Measurements from ENCODE around the gene SKI. TPM values are rescaled to one million over a fixed set of nuclear protein-coding genes. Genes with fewer than 3 reads are reported as not detected.
A peak's percentile ranks its signal among the peaks of the same experiment; 100 is the strongest.

Gene SKI
- 10 to 100 TPM; 26.6 to 43.8 TPM for total RNA-seq

- no peak for DNase-seq (ENCODE audit: low spot score in 2 of 2)
- ATAC-seq, result no peak
- Mint-ChIP-seq H3K36me3 (peaks cover 32 to 34% of the 10 kb centered on the region in 2 donors), H3K27ac (peak within 1 kb of the TSS; percentile 79 to 99), H3K9me3 (no peaks in the 10 kb centered on the region)
These were observed at the start of gene SKI for GRCh38 chr1:2228157-2228594. Gene SKI (plus strand): TSS chr1:2228319. CDS start chr1:2228767, 448 bp downstream.

GRCh38 chr1:2178875-2179274, 49.2 kb upstream of the SKI start:
- ATAC-seq (no peak), DNase-seq (ENCODE audit: low spot score in 2 of 2) (no peak)
- no peaks in the 10 kb centered on the region for H3K9me3 Mint-ChIP-seq
- no peak overlapping the region for H3K27ac Mint-ChIP-seq
- H3K36me3 Mint-ChIP-seq, result no peaks in the 10 kb centered on the region

GRCh38 chr1:2179283-2180013, 48.7 kb upstream of the SKI start:
- ATAC-seq (no peak), DNase-seq (ENCODE audit: low spot score in 2 of 2) (no peak)
- Mint-ChIP-seq H3K9me3 (no peaks in the 10 kb centered on the region), H3K27ac (no peak overlapping the region), H3K36me3 (no peaks in the 10 kb centered on the region)

DNA sequence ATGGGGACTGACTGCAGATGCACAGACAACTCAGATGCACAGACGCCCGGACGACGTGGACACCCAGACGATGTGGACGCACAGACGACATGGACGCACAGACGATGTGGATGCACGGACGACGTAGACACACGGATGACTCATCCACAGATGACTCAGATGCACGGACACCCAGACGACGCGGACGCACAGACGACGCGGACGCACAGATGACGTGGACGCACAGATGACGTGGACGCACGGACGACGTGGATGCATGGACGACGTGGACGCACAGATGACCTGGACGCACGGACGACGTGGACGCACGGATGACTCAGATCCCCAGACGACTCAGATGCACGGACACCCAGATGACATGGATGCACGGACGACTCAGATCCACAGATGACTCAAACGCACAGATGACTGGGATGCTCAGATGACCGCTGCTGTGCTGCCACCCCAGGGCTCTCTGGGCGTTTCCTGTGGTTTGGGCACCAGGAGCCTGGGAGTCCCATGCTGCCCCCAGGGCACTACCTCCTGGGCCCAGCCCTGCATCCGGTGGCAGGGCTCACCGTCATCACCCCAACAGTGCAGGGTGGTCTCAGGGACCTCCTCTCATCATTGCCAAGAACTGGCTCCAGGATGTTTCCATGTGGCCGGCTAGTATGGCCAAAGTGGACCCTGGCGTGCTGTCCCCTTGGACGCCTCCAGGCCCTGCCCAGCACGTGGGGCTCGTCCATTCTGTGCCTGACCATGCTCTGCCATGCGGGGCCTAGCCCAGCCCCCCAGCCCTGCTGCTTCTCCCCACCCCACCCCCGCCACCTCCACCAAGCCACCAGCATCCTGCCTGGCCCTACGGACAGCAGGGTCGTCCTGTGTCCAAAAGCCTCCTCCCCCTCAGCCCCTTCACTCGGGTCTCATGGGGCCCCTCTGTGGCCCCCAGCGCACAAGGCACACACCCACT, 47.5 kb upstream of the SKI start:
- Mint-ChIP-seq H3K36me3 (no peaks in the 10 kb centered on the region), H3K27ac (no peak overlapping the region), H3K9me3 (no peaks in the 10 kb centered on the region)
- DNase-seq (ENCODE audit: low spot score in 2 of 2) (no peak), ATAC-seq (peak in 1 of 2 donors; percentile 63)

- Mint-ChIP-seq H3K27ac (no peak overlapping the region), H3K36me3 (no peaks in the 10 kb centered on the region), H3K9me3 (no peaks in the 10 kb centered on the region)
- DNase-seq (ENCODE audit: low spot score in 2 of 2), result no peak
- no peak for ATAC-seq
These were observed 46.8 kb upstream of the SKI start for GRCh38 chr1:2181271-2181670.

DNA sequence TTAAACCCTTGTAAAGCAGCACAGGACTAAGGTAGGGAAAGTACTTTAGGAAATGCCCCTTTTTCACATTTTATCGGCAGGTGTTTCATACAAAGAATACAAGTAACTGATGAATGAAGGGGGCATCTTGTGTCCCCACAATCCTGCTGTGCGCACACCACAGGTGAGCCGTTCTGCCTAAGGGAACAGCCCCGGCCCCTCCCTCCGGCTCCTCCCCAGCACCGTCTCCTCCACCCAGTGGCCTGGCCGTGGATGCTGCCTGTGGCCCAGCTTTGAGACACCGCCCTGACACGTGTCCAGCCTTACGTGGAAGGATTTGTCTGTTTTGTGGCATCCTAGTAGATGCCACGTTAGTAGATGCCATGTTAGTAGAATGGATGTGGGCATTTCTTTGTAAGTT, 46.4 kb upstream of the SKI start:
- no peak overlapping the region for H3K27ac Mint-ChIP-seq
- no peaks in the 10 kb centered on the region for H3K9me3 Mint-ChIP-seq
- DNase-seq (ENCODE audit: low spot score in 2 of 2) (no peak), ATAC-seq (no peak)
- no peaks in the 10 kb centered on the region for H3K36me3 Mint-ChIP-seq

DNA sequence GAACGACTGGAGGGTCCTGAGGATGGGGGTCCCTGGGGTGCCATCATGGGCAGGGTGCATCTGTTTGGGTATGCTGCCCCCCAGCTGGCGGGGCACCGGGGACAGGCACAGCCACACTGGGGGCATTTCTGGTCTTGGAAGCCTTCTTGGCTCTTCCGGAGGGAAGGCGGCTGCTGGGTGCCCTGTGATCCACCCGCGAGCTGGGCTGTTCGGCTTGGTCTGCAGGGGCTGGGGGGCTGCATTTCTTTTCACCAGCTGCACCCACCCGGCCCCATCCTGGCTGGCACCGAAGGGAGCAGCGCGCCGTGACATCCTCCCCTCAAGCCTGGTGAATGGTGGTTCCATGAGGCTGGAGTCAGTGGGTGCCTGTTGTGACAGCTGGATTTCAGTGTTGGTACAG, 45.7 kb upstream of the SKI start:
- Mint-ChIP-seq H3K9me3 (no peaks in the 10 kb centered on the region), H3K36me3 (no peaks in the 10 kb centered on the region), H3K27ac (peak overlapping the region in 1 of 2 donors; percentile 84)
- DNase-seq (ENCODE audit: low spot score in 2 of 2), result no peak
- ATAC-seq, result no peak

- ATAC-seq, result no peak
- no peaks in the 10 kb centered on the region for H3K36me3 Mint-ChIP-seq
- no peaks in the 10 kb centered on the region for H3K9me3 Mint-ChIP-seq
- peak overlapping the region; percentile 26 to 81 for H3K27ac Mint-ChIP-seq
- no peak for DNase-seq (ENCODE audit: low spot score in 2 of 2)
These were observed 44.2 kb upstream of the SKI start for GRCh38 chr1:2183937-2184334.

- H3K27ac Mint-ChIP-seq, result no peak overlapping the region
- ATAC-seq (no peak), DNase-seq (ENCODE audit: low spot score in 2 of 2) (no peak)
- H3K36me3 Mint-ChIP-seq, result no peaks in the 10 kb centered on the region
- H3K9me3 Mint-ChIP-seq, result no peaks in the 10 kb centered on the region
These were observed 43.6 kb upstream of the SKI start for GRCh38 chr1:2184531-2184930.

- no peak for DNase-seq (ENCODE audit: low spot score in 2 of 2)
- H3K27ac Mint-ChIP-seq, result no peak overlapping the region
- H3K36me3 Mint-ChIP-seq, result no peaks in the 10 kb centered on the region
- no peaks in the 10 kb centered on the region for H3K9me3 Mint-ChIP-seq
- no peak for ATAC-seq
These were observed 43.2 kb upstream of the SKI start for GRCh38 chr1:2184934-2185333.

GRCh38 chr1:2185880-2186855, 42.0 kb upstream of the SKI start:
- Mint-ChIP-seq H3K36me3 (no peaks in the 10 kb centered on the region), H3K27ac (no peak overlapping the region)

GRCh38 chr1:2186901-2187300, 41.2 kb upstream of the SKI start:
- no peak overlapping the region for H3K27ac Mint-ChIP-seq
- no peak for DNase-seq (ENCODE audit: low spot score in 2 of 2)
- H3K36me3 Mint-ChIP-seq, result no peaks in the 10 kb centered on the region
- no peaks in the 10 kb centered on the region for H3K9me3 Mint-ChIP-seq
- no peak for ATAC-seq

More at GRCh38 chr1:2185880-2186855, 42.0 kb upstream of the SKI start:
- ATAC-seq (no peak), DNase-seq (ENCODE audit: low spot score in 2 of 2) (no peak)
- no peaks in the 10 kb centered on the region for H3K9me3 Mint-ChIP-seq

DNA sequence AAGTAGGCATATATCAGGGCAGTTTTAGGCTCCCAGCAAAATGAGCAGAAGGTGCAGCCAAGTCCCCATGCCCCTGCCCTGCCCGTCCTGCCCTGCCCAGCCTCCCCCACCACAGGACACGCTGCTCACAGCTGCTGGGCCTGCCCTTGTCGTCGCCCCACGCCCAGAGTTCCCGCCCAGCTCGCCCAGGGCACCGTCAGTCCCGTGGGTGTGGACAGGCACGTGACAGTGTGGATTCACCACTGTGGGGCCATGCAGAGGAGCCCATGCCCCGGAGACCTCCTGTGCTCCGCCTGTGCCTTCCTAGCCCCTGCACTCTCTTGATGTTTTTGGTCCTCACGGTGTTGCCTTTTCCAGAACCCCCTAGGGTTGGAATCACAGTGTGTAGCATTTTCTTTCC, 40.5 kb upstream of the SKI start:
- peak overlapping the region; percentile 14 to 60 for H3K27ac Mint-ChIP-seq
- no peaks in the 10 kb centered on the region for H3K9me3 Mint-ChIP-seq
- DNase-seq (ENCODE audit: low spot score in 2 of 2) (no peak), ATAC-seq (no peak)
- H3K36me3 Mint-ChIP-seq, result no peaks in the 10 kb centered on the region

- no peak for ATAC-seq
- Mint-ChIP-seq H3K9me3 (no peaks in the 10 kb centered on the region), H3K27ac (peak overlapping the region; percentile 14 to 70), H3K36me3 (no peaks in the 10 kb centered on the region)
- no peak for DNase-seq (ENCODE audit: low spot score in 2 of 2)
These were observed 39.8 kb upstream of the SKI start for GRCh38 chr1:2188336-2188735.

DNA sequence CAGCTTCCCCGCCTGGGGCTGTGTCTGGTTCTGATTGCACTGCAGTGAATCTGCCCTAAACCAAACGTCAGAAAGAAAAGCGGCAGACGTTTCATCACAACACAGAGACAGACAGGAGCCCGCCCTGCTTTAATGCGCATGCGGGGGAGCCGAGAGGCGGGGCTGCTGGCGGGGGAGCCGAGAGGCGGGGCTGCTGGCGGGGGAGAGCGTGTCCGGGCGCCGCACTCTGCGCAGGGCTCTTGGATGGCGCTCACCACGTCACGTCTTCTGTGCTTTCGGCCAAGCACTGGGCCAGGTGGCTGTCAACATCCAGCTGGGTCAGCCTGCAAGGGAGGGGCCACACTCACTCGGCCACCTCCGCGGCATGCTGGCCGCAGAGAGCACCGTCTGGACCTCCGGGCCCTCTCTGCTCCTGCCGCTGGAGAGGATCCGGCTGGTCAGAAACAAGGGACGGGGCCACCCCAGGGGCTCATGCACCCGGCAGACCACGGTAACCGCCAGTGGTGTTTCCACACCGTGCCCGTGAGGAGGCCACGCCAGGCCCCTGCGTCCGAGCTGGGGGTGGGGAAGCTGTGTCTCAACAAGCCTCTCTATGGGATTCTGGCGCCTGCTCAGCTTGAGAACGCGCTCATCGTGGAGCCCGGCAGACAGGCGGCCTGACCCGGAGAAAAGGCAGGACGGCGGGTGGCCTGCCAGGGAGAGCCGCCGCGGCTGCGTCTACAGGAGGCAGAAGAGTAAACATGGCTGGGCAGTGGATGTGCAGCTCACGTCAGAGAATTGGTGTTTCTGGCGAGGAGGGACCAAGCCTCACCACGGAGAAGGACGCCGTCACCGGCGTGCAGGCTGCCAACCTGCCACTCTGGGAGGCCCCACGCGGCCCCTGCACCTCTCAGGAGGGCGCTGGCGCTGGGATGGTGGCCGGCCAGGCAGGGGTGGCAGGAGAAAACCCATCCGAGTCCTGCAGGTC, 38.4 kb upstream of the SKI start:
- Mint-ChIP-seq H3K36me3 (no peaks in the 10 kb centered on the region), H3K9me3 (no peaks in the 10 kb centered on the region), H3K27ac (peak overlapping the region; percentile 70 to 82)
- ATAC-seq (peak; percentile 92 to 95), DNase-seq (ENCODE audit: low spot score in 2 of 2) (peak; percentile 88 to 89)
